ENCODE measurements around the gene FGD3. TPM values are rescaled to one million over a fixed set of nuclear protein-coding genes. Genes with fewer than 3 reads are reported as not detected.

FGD3 gene
- total RNA-seq, 2 experiments from 2014 or later = 41.5 to 42.9 TPM

DNA sequence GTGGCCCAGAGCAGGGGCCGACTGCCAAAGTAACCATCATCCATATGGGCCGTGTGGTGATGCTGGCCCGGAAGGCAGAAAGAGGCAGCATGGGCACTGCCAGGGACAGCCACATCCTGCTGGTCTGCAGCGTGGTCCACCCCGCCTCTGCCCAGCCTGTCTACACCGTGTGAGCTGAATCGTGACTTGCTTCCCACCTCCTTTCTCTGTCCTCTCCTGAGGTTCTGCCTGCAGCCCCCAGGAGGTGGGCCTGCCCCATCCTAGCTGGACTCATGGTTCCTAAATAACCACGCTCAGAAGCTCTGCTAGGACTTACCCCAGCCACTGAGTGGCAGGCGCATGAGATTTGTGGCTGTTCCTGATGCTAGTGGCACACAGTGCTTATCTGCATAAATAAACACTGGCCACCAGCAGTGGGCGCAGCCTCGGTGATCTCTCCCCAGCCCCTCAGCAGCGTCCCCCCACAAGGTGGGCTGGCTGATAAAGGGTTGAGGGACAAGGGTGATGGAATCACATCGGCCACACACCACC lies 88.6 kb downstream of the FGD3 start:
- H3K27ac Mint-ChIP-seq = no peak overlapping the region
- H3K27me3 Mint-ChIP-seq = no peaks in the 10 kb centered on the region
- no peak for DNase-seq
- H3K4me1 Mint-ChIP-seq = peaks cover 32% of the 10 kb centered on the region
- peaks cover 3% of the 10 kb centered on the region for H3K36me3 Mint-ChIP-seq
- H3K9me3 Mint-ChIP-seq = no peaks in the 10 kb centered on the region
- H3K4me3 Mint-ChIP-seq = no peak overlapping the region

DNA sequence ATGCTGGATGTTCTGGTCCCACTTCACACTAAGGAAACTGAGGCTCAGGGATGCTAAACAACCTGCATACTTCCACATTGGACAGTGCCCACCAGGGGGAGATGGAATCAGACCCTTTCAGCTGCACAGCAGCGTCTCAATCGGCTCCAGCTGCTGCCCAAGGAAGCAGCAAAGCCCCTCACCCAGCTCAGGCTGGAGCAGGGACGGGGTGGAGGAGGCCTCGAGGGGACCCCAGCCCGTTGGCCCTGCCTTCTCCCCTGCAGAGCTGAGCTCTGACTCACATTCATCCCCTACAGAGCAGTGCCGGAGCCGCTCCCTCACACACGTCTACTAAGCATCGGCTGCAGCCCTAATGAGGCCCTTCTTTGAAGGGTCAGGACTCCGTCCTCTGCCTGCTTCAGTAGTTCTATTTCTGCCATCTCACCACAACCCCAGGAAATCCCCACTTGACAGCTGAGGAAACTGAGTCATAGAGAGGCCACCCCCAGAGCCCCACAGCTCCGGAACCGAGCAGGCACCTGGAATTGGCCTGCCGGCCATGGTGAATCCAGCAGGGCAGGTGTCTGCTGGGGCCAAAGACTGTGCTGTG lies 89.7 kb downstream of the FGD3 start:
- no peak for DNase-seq
- Mint-ChIP-seq H3K4me3 (no peak overlapping the region), H3K9me3 (peaks cover 6% of the 10 kb centered on the region), H3K27ac (peak overlapping the region; percentile 74), H3K4me1 (peaks cover 35% of the 10 kb centered on the region), H3K27me3 (no peaks in the 10 kb centered on the region), H3K36me3 (peaks cover 4% of the 10 kb centered on the region)

- H3K4me1 Mint-ChIP-seq = peaks cover 38% of the 10 kb centered on the region
- no peak overlapping the region for H3K4me3 Mint-ChIP-seq
- H3K27ac Mint-ChIP-seq = peak overlapping the region; percentile 74
- H3K9me3 Mint-ChIP-seq = peaks cover 6% of the 10 kb centered on the region
- no peak for DNase-seq
- H3K27me3 Mint-ChIP-seq = no peaks in the 10 kb centered on the region
- peaks cover 5% of the 10 kb centered on the region for H3K36me3 Mint-ChIP-seq
Observed at GRCh38 chr9:93037476-93037971, 90.2 kb downstream of the FGD3 start.

DNA sequence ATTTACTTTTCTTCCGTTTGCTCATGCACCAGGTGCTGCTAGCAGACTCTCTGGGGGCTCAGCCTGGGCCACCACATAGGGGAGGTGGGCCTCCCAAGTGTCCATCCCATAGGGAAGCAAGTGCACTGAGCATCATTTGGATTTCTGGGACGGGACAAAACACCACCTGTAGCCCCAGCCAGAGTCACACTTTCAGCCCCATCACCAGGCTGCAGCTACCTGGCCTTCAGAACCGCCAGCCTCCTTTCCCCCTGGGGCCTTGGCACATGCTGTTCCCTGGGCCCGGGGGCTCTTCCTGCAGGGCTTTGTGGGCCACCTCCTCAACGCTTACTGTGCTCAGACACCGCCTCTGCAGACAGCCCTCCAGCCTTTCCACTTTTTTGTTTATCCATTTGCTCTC lies 91.6 kb downstream of the FGD3 start:
- H3K27ac Mint-ChIP-seq = peak overlapping the region; percentile 71
- H3K36me3 Mint-ChIP-seq = peaks cover 4% of the 10 kb centered on the region
- peaks cover 6% of the 10 kb centered on the region for H3K9me3 Mint-ChIP-seq
- no peak overlapping the region for H3K4me3 Mint-ChIP-seq
- H3K27me3 Mint-ChIP-seq = no peaks in the 10 kb centered on the region
- peaks cover 42% of the 10 kb centered on the region for H3K4me1 Mint-ChIP-seq
- no peak for DNase-seq

- peak overlapping the region; percentile 8 for H3K27ac Mint-ChIP-seq
- peaks cover 6% of the 10 kb centered on the region for H3K9me3 Mint-ChIP-seq
- no peak for DNase-seq
- H3K4me1 Mint-ChIP-seq = peaks cover 41% of the 10 kb centered on the region
- no peaks in the 10 kb centered on the region for H3K27me3 Mint-ChIP-seq
- H3K36me3 Mint-ChIP-seq = peaks cover 4% of the 10 kb centered on the region
- no peak overlapping the region for H3K4me3 Mint-ChIP-seq
Observed at GRCh38 chr9:93039456-93039855, 92.1 kb downstream of the FGD3 start.

DNA sequence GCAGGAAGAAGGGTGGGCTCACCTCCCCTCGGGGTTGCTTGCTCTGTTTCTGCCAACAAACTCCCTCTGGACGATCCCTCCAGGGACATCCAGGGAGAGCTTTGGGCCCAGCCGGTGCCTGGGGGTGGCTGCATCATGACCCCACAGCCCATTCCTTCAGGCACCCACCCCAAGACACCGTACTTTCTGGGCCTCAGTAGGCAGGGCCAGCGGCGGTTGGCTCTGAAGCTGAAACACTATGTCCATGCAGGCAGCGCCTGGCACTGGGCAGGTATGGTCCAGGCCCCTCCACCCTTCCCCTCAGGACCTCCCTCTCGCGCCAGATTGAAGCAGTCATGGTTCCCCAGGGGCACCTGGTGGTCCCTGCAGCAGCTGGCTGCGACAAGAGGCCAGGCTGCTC lies 92.7 kb downstream of the FGD3 start:
- peaks cover 41% of the 10 kb centered on the region for H3K4me1 Mint-ChIP-seq
- no peak for DNase-seq
- H3K36me3 Mint-ChIP-seq = peaks cover 4% of the 10 kb centered on the region
- peak overlapping the region; percentile 45 for H3K27ac Mint-ChIP-seq
- peaks cover 6% of the 10 kb centered on the region for H3K9me3 Mint-ChIP-seq
- no peaks in the 10 kb centered on the region for H3K27me3 Mint-ChIP-seq
- no peak overlapping the region for H3K4me3 Mint-ChIP-seq

DNA sequence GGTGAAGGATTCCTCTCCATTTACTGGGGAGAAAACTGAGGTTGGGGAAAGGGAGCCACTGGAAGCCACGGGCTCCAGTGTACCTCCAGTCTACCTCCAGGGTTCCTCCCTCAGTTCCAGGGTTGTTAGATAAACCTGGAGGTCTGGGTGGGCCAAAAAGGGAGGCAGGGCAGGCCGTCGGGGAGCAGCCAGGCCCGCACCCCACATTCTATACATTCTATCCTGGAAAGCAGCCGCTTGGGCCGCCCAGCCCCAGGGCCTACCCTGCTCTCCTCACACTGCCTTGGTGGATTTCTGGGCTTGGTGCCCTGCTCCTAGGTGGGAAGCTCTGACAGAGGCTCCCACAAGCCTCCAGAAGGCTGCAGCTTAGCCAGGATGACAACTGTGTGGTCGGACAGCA lies 93.1 kb downstream of the FGD3 start:
- no peak overlapping the region for H3K4me3 Mint-ChIP-seq
- peaks cover 41% of the 10 kb centered on the region for H3K4me1 Mint-ChIP-seq
- no peak overlapping the region for H3K27ac Mint-ChIP-seq

GRCh38 chr9:93041108-93041802 lies 93.9 kb downstream of the FGD3 start:
- Mint-ChIP-seq H3K4me3 (no peak overlapping the region), H3K36me3 (peaks cover 4% of the 10 kb centered on the region), H3K9me3 (peaks cover 6% of the 10 kb centered on the region), H3K27me3 (no peaks in the 10 kb centered on the region), H3K4me1 (peaks cover 39% of the 10 kb centered on the region), H3K27ac (peak overlapping the region; percentile 80)
- peak; percentile 36 for DNase-seq

More for the DNA sequence above, 93.1 kb downstream of the FGD3 start:
- peaks cover 6% of the 10 kb centered on the region for H3K9me3 Mint-ChIP-seq
- H3K27me3 Mint-ChIP-seq = no peaks in the 10 kb centered on the region
- DNase-seq = no peak
- peaks cover 4% of the 10 kb centered on the region for H3K36me3 Mint-ChIP-seq

GRCh38 chr9:93043122-93043521 lies 95.8 kb downstream of the FGD3 start:
- peak overlapping the region; percentile 22 for H3K27ac Mint-ChIP-seq
- DNase-seq = no peak
- H3K4me1 Mint-ChIP-seq = peaks cover 26% of the 10 kb centered on the region
- H3K27me3 Mint-ChIP-seq = no peaks in the 10 kb centered on the region
- H3K4me3 Mint-ChIP-seq = no peak overlapping the region
- H3K36me3 Mint-ChIP-seq = peaks cover 4% of the 10 kb centered on the region
- peaks cover 6% of the 10 kb centered on the region for H3K9me3 Mint-ChIP-seq

- Mint-ChIP-seq H3K27me3 (no peaks in the 10 kb centered on the region), H3K9me3 (peaks cover 6% of the 10 kb centered on the region), H3K4me1 (peaks cover 27% of the 10 kb centered on the region), H3K4me3 (no peak overlapping the region), H3K27ac (no peak overlapping the region), H3K36me3 (peaks cover 4% of the 10 kb centered on the region)
- DNase-seq = no peak
Observed at GRCh38 chr9:93045521-93045920, 98.2 kb downstream of the FGD3 start.

GRCh38 chr9:93048566-93049448 lies 101.5 kb downstream of the FGD3 start:
- Mint-ChIP-seq H3K27me3 (no peaks in the 10 kb centered on the region), H3K4me3 (no peak overlapping the region), H3K36me3 (no peaks in the 10 kb centered on the region), H3K9me3 (no peaks in the 10 kb centered on the region), H3K4me1 (peaks cover 14% of the 10 kb centered on the region), H3K27ac (no peak overlapping the region)
- no peak for DNase-seq

DNA sequence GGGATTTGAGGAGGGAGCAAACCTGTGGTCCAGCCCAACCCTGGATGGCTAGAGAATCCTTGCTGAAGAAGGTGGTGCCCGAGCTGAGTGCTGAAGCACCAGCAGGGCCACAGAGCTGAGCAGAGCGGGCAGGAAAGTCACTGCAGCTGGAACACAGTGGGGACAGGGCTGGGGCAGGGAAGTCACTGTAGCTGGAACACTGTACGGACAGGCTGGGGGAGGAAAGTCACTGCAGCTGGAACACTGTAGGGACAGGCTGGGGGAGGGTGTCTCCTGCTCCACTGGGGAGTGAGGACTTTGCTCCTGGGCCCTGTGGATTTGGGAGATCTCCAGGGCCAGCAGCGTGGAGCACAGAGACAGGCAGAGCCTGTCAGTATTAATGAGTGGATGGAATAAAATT lies 102.2 kb downstream of the FGD3 start:
- H3K27ac Mint-ChIP-seq = no peak overlapping the region
- H3K4me3 Mint-ChIP-seq = no peak overlapping the region
- H3K27me3 Mint-ChIP-seq = no peaks in the 10 kb centered on the region
- DNase-seq = no peak
- H3K36me3 Mint-ChIP-seq = no peaks in the 10 kb centered on the region
- no peaks in the 10 kb centered on the region for H3K9me3 Mint-ChIP-seq
- peaks cover 14% of the 10 kb centered on the region for H3K4me1 Mint-ChIP-seq

DNA sequence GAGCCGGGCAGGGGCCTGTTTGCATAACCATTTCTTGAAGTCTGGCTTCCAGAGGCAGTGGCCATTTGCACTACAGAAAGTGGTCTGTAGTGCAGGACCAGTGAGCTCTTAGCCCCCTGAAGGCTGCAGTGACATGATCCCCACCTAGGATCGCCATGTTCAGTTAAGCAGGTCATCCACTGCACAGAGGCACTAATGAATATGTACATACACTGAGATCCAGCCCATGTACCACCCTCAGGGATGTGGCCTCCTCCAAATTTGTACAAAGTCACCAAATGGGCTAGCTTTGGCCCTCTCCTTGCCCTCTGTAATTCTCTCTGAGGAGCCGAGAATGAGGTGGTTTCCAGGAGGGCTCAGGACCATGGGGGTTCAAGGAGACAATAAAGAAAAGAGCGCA lies 102.9 kb downstream of the FGD3 start:
- Mint-ChIP-seq H3K4me3 (no peak overlapping the region), H3K36me3 (no peaks in the 10 kb centered on the region)
- no peak for DNase-seq

GRCh38 chr9:93051680-93052089 lies 104.4 kb downstream of the FGD3 start:
- H3K4me1 Mint-ChIP-seq = peaks cover 17% of the 10 kb centered on the region
- H3K36me3 Mint-ChIP-seq = no peaks in the 10 kb centered on the region
- no peak overlapping the region for H3K27ac Mint-ChIP-seq
- H3K9me3 Mint-ChIP-seq = no peaks in the 10 kb centered on the region
- no peak overlapping the region for H3K4me3 Mint-ChIP-seq
- no peak for DNase-seq
- H3K27me3 Mint-ChIP-seq = no peaks in the 10 kb centered on the region

More for the DNA sequence above, 102.9 kb downstream of the FGD3 start:
- Mint-ChIP-seq H3K9me3 (no peaks in the 10 kb centered on the region), H3K27ac (no peak overlapping the region), H3K4me1 (peaks cover 17% of the 10 kb centered on the region), H3K27me3 (no peaks in the 10 kb centered on the region)

All from activated naive CD8-positive, alpha-beta T cell treated with anti-CD3 and anti-CD28 coated beads for 36 hours (primary cell).